ENCODE data around the gene CFAP251.

Gene CFAP251

GRCh38 chr12:121908702-121909101 is 9.7 kb upstream of the CFAP251 start:
- no peak overlapping the region for H3K4me3 ChIP-seq (ENCODE audit: low read depth, low read length)
- no peak for TF ChIP-seq CTCF (IDR thresholded peaks at IDR 0.05; ENCODE audit: borderline replicate concordance, insufficient read depth, low read depth, low read length)

- no peak for TF ChIP-seq CTCF (IDR thresholded peaks at IDR 0.05; ENCODE audit: borderline replicate concordance, insufficient read depth, low read depth, low read length)
Observed at GRCh38 chr12:121911824-121912585, 6.4 kb upstream of the CFAP251 start.

GRCh38 chr12:121915841-121916321 is 2.5 kb upstream of the CFAP251 start:
- TF ChIP-seq CTCF (IDR thresholded peaks at IDR 0.05; ENCODE audit: borderline replicate concordance, insufficient read depth, low read depth, low read length) = no peak
- no peak overlapping the region for H3K4me3 ChIP-seq (ENCODE audit: low read depth, low read length)

More at GRCh38 chr12:121911824-121912585, 6.4 kb upstream of the CFAP251 start:
- H3K4me3 ChIP-seq (ENCODE audit: low read depth, low read length) = no peak overlapping the region

- no peak overlapping the region for H3K4me3 ChIP-seq (ENCODE audit: low read depth, low read length)
- peak; percentile 54 for TF ChIP-seq CTCF (IDR thresholded peaks at IDR 0.05; ENCODE audit: borderline replicate concordance, insufficient read depth, low read depth, low read length)
Observed at GRCh38 chr12:121916719-121917118, 1.7 kb upstream of the CFAP251 start.

GRCh38 chr12:121918679-121919038 is 267 bp downstream of the CFAP251 start:
- H3K4me3 ChIP-seq (ENCODE audit: low read depth, low read length) = peak overlapping the region; percentile 26
- no peak for TF ChIP-seq CTCF (IDR thresholded peaks at IDR 0.05; ENCODE audit: borderline replicate concordance, insufficient read depth, low read depth, low read length)

GRCh38 chr12:121921066-121921465 is 2.7 kb downstream of the CFAP251 start:
- no peak for TF ChIP-seq CTCF (IDR thresholded peaks at IDR 0.05; ENCODE audit: borderline replicate concordance, insufficient read depth, low read depth, low read length)
- H3K4me3 ChIP-seq (ENCODE audit: low read depth, low read length) = no peak overlapping the region

- TF ChIP-seq CTCF (IDR thresholded peaks at IDR 0.05; ENCODE audit: borderline replicate concordance, insufficient read depth, low read depth, low read length) = no peak
- no peak overlapping the region for H3K4me3 ChIP-seq (ENCODE audit: low read depth, low read length)
Observed at GRCh38 chr12:121925358-121925695, 6.9 kb downstream of the CFAP251 start.

All from GM12875 (cell line).